Gastroesophageal sphincter (tissue), 4 donors: Measurements from ENCODE around the gene MAG. TPM values are rescaled to one million over a fixed set of nuclear protein-coding genes. Genes with fewer than 3 reads are reported as not detected.

Source experiments
- ATAC-seq: fragments of 150-250 bp; one replicate; pipeline ENCODE4 v1.9.1; 2016; ENCODE audit warnings: mild to moderate bottlenecking, moderate library complexity
- H3K27ac ChIP-seq, 4 donors: fragments of 200-600 bp; sonication (generic) in 3 of 4; 1 replicate in 3 of 4; 2 replicates in 1 of 4; pipeline ENCODE4 v1.5.1; 2016 to 2019
- H3K27me3 ChIP-seq: fragments of 200-600 bp; sonication (generic); one replicate; pipeline ENCODE4 v1.5.1; 2019
- H3K36me3 ChIP-seq, 2 donors: fragments of 200-600 bp; sonication (generic); one replicate each; pipeline ENCODE4 v1.5.1; 2019; ENCODE audit warnings: control low read depth in 1 of 2
- H3K4me1 ChIP-seq, 3 donors: fragments of 200-600 bp; sonication (generic); 1 replicate in 2 of 3; 2 replicates in 1 of 3; pipeline ENCODE4 v1.5.1; 2016 to 2019; ENCODE audit warnings: control low read depth in 2 of 3
- H3K4me3 ChIP-seq, 2 donors: fragments of 200-600 bp; sonication (generic); one replicate each; pipeline ENCODE4 v1.5.1; 2019; ENCODE audit warnings: mild to moderate bottlenecking in 1 of 2, moderate library complexity in 1 of 2
- H3K9me3 ChIP-seq, 3 donors: fragments of 200-600 bp; sonication (generic); one replicate each; pipeline ENCODE4 v1.5.1; 2017 to 2019; ENCODE audit warnings: control low read depth in 2 of 3
- CTCF ChIP-seq, 4 experiments: fragments of 200-600 bp in 2 of 4; fragments of 450-650 bp in 2 of 4; sonication (generic) in 1 of 4; IDR thresholded peaks; one replicate each; pipeline ENCODE4 v1.5.1; 2017 to 2019; ENCODE audit warnings: antibody characterized with exemption in 4 of 4, mild to moderate bottlenecking in 2 of 4, moderate library complexity in 2 of 4
- EP300 ChIP-seq: sonication (generic); formaldehyde crosslinking; IDR thresholded peaks from one replicate; pipeline ENCODE4 v1.6.1; 2017; ENCODE audit warnings: antibody characterized with exemption, mild to moderate bottlenecking
- POLR2A ChIP-seq, 2 donors: fragments of 450-650 bp; IDR thresholded peaks; one replicate each; pipeline ENCODE4 v1.6.1; 2017; ENCODE audit warnings: antibody characterized with exemption in 2 of 2, mild to moderate bottlenecking in 2 of 2, moderate library complexity in 1 of 2
- POLR2AphosphoS5 ChIP-seq: sonication (generic); formaldehyde crosslinking; IDR thresholded peaks from one replicate; pipeline ENCODE4 v1.6.1; 2017; ENCODE audit warnings: antibody characterized with exemption
- WGBS, 2 donors: methylation state at CpG; one replicate each; pipeline ENCODE4 v1.1.5; 2018; ENCODE audit warnings: low coverage in 1 of 2; 5-methylcytosine and 5-hydroxymethylcytosine counted together
- total RNA-seq, 4 donors: library from RNA; depleted of rRNA; stranded (reverse); fragments of >200 nt; gene quantifications; one replicate each; pipeline ENCODE4 v1.1.0, GENCODE V29; 2016

MAG gene
- total RNA-seq, 4 donors from 2014 or later, result 0.40 TPM; not detected in 3

GRCh38 chr19:35315883-35316282 is 23.9 kb downstream of the MAG start:
- Histone ChIP-seq H3K27ac (no peak overlapping the region), H3K4me3 (no peak overlapping the region), H3K4me1 (no peaks in the 10 kb centered on the region), H3K27me3 (peaks cover 40% of the 10 kb centered on the region), H3K36me3 (no peaks in the 10 kb centered on the region), H3K9me3 (no peaks in the 10 kb centered on the region)
- WGBS, 2 donors, result no CpG with 5 or more reads among the region's 9 CpGs
- TF ChIP-seq EP300 (no peak), CTCF (IDR thresholded peaks at IDR 0.05) (no peak), POLR2AphosphoS5 (no peak), POLR2A (IDR thresholded peaks at IDR 0.05) (no peak)
- no peak for ATAC-seq

GRCh38 chr19:35316560-35316959 is 24.6 kb downstream of the MAG start:
- Histone ChIP-seq H3K4me1 (no peaks in the 10 kb centered on the region), H3K4me3 (no peak overlapping the region), H3K9me3 (no peaks in the 10 kb centered on the region), H3K27me3 (peaks cover 43% of the 10 kb centered on the region), H3K27ac (no peak overlapping the region), H3K36me3 (no peaks in the 10 kb centered on the region)
- WGBS, 2 donors, result 79 to 91% methylated on average over 3 to 4 of the region's 9 CpGs
- no peak for ATAC-seq
- TF ChIP-seq CTCF (IDR thresholded peaks at IDR 0.05) (no peak), POLR2A (IDR thresholded peaks at IDR 0.05) (no peak), POLR2AphosphoS5 (no peak), EP300 (no peak)

GRCh38 chr19:35317464-35318043 is 25.6 kb downstream of the MAG start:
- H3K4me3 ChIP-seq, result no peak overlapping the region
- no peak for ATAC-seq
- no peak overlapping the region for H3K27ac ChIP-seq
- H3K9me3 ChIP-seq, result peaks cover 0 to 8% (median 0%) of the 10 kb centered on the region in 3 donors
- peaks cover 34% of the 10 kb centered on the region for H3K27me3 ChIP-seq
- WGBS, 2 donors, result 82 to 100% methylated on average over 2 to 6 of the region's 7 CpGs
- TF ChIP-seq POLR2A (IDR thresholded peaks at IDR 0.05) (no peak), EP300 (no peak), POLR2AphosphoS5 (no peak), CTCF (IDR thresholded peaks at IDR 0.05) (no peak)
- H3K36me3 ChIP-seq, result no peaks in the 10 kb centered on the region
- H3K4me1 ChIP-seq, result no peaks in the 10 kb centered on the region

GRCh38 chr19:35318679-35319448 is 26.9 kb downstream of the MAG start:
- Histone ChIP-seq H3K27ac (peak overlapping the region in 1 of 4 donors; percentile 17), H3K27me3 (peaks cover 22% of the 10 kb centered on the region), H3K9me3 (peaks cover 0 to 8% (median 0%) of the 10 kb centered on the region in 3 donors), H3K4me3 (no peak overlapping the region), H3K4me1 (no peaks in the 10 kb centered on the region), H3K36me3 (no peaks in the 10 kb centered on the region)
- TF ChIP-seq CTCF (IDR thresholded peaks at IDR 0.05) (no peak), EP300 (no peak), POLR2A (IDR thresholded peaks at IDR 0.05) (no peak), POLR2AphosphoS5 (peak; percentile 38)
- 48 to 68% methylated on average over 7 to 11 of the region's 16 CpGs for WGBS, 2 donors
- peak; percentile 85 for ATAC-seq
